ENCODE measurements around the gene KMT5B. TPM values are rescaled to one million over a fixed set of nuclear protein-coding genes. Genes with fewer than 3 reads are reported as not detected.

Gene KMT5B
- total and polyA plus RNA-seq, 2 of the 4 experiments (the other 2 are of a cell fraction): 11.2 to 13.4 TPM

- peak overlapping the region; percentile 54 for H3K14ac ChIP-seq (replicated peaks; ENCODE audit: low read depth, low read length)
- peaks cover 13% of the 10 kb centered on the region for H4K20me1 ChIP-seq (ENCODE audit: insufficient read depth, low read length)
- intact Hi-C loops (cut with micrococcal nuclease): loop anchor here (1.0 to 2.0 kb wide), 4 partner anchors 40 to 325 kb away; no protein-coding TSS in a partner anchor
- dilution Hi-C loops (cut with HindIII; ENCODE audit: low sequenced_read_pairs, unreplicated experiment): no loop called here
- TF ChIP-seq ELK1 (IDR thresholded peaks at IDR 0.05; ENCODE audit: borderline replicate concordance, low read depth, low read length): no peak
- no peak for TF ChIP-seq NFE2L2 (IDR thresholded peaks at IDR 0.05; ENCODE audit: low read depth, low read length)
- peak; percentile 85 for TF ChIP-seq CTCF (conservative IDR thresholded peaks at IDR 0.05; ENCODE audit: low read depth, low read length)
- TF ChIP-seq MXI1 (IDR thresholded peaks at IDR 0.05; ENCODE audit: borderline replicate concordance, low read depth, low read length): peak; percentile 28; the same call in 1 of the 2 replicates
- TF ChIP-seq SMC3 (IDR thresholded peaks at IDR 0.05; ENCODE audit: low read depth, low read length): peak; percentile 86
- TF ChIP-seq RAD21 (IDR thresholded peaks at IDR 0.05; ENCODE audit: low read length): peak; percentile 82
- no peak for TF ChIP-seq POLR2A (IDR thresholded peaks at IDR 0.05; ENCODE audit: low read depth, low read length)
- peak overlapping the region; percentile 61 for H4K5ac ChIP-seq (ENCODE audit: low read depth, low read length)
- no peak overlapping the region for H2BK5ac ChIP-seq (ENCODE audit: low read depth, low read length, poor library complexity, severe bottlenecking)
- peak overlapping the region; percentile 75; the same call in 1 of the 3 replicates for H2BK15ac ChIP-seq (ENCODE audit: low read depth, low read length)
- no TSS peak for BruUV-seq (replicated peaks)
- no peak overlapping the region; the same call in 1 of the 2 replicates for H3K18ac ChIP-seq (ENCODE audit: low read depth, low read length)
- CTCF ChIA-PET: interaction anchor here (0.6 to 1.2 kb wide), 10 partner anchors 11 to 126 kb away, joined by 3 to 5 read pairs (median 3); no protein-coding TSS in a partner anchor
- H3K27ac ChIP-seq (ENCODE audit: insufficient read depth, low read length): no peak overlapping the region
- DNase-seq (peak; percentile 83), ATAC-seq (ENCODE audit: low read depth) (peak; percentile 74)
- H3K79me1 ChIP-seq (ENCODE audit: low read depth in 1 of 2, low read length in 2 of 2): peaks cover 0 to 13% of the 10 kb centered on the region in 2 experiments; a peak in 1 of 4 replicates
- POLR2A ChIA-PET (ENCODE audit: unreplicated experiment): interaction anchor here (0.8 kb wide), 1 partner anchor 39 kb away, joined by 3 read pairs; no protein-coding TSS in a partner anchor
- peak overlapping the region; percentile 55 for H3K4ac ChIP-seq (ENCODE audit: low read depth, low read length)
- H2AFZ ChIP-seq (replicated peaks; ENCODE audit: low read length, poor library complexity): peak overlapping the region; percentile 93
- H3K4me2 ChIP-seq (ENCODE audit: low read depth, low read length): no peak overlapping the region; the same call in 1 of the 2 replicates
- no peaks in the 10 kb centered on the region for H3K27me3 ChIP-seq (ENCODE audit: control insufficient read depth, insufficient read depth, low read length)
- H3K4me3 ChIP-seq (ENCODE audit: insufficient read depth, low read depth, low read length): no peak overlapping the region
- no peak overlapping the region for H3K56ac ChIP-seq (ENCODE audit: extremely low read depth, insufficient read depth, low read length)
- H4K8ac ChIP-seq (ENCODE audit: low read depth in 2 of 2, low read length in 2 of 2): peak overlapping the region; percentile 72 to 90; a peak in 3 of 4 replicates
- no peak overlapping the region for H2BK20ac ChIP-seq (ENCODE audit: low read depth, low read length)
- in situ Hi-C loops (cut with MboI; ENCODE audit: low sequenced_read_pairs): loop anchor here (5.0 kb wide), 1 partner anchor 40 kb away; no protein-coding TSS in a partner anchor
- H2AK5ac ChIP-seq (ENCODE audit: low read depth, low read length): peak overlapping the region; percentile 93
- WGBS, 2 experiments (ENCODE audit: extremely low coverage in 2 of 2, insufficient read length in 1 of 2): 51% methylated on average over 13 of the region's 22 CpGs; no CpG with 5 or more reads in 1 of the 2 experiments
- H3K4me1 ChIP-seq (ENCODE audit: control insufficient read depth, insufficient read depth, low read length): peaks cover 11% of the 10 kb centered on the region
- peaks cover 23% of the 10 kb centered on the region for H3K36me3 ChIP-seq (ENCODE audit: control insufficient read depth, insufficient read depth, low read length)
- H3K23ac ChIP-seq (ENCODE audit: low read depth, low read length): no peak overlapping the region
- no peaks in the 10 kb centered on the region for H3K9me3 ChIP-seq (ENCODE audit: control insufficient read depth, insufficient read depth, low read length)
- peak overlapping the region; percentile 27 for H2BK120ac ChIP-seq (ENCODE audit: low read depth, low read length)
- no peak overlapping the region for H3K9ac ChIP-seq (ENCODE audit: low read depth, low read length)
- H4K91ac ChIP-seq (ENCODE audit: insufficient read depth, low read depth, low read length): peak overlapping the region; percentile 84
- peak overlapping the region; percentile 94 for H2AK9ac ChIP-seq (replicated peaks; ENCODE audit: low read depth, low read length, poor library complexity)
- H3K9me1 ChIP-seq (ENCODE audit: insufficient read depth, low read length): peaks cover 9% of the 10 kb centered on the region
These were observed 44.6 kb upstream of the KMT5B start for GRCh38 chr11:68257477-68258362.

Data from IMR-90 (cell line).